GM12878 (cell line): ENCODE measurements around the gene F11. TPM values are rescaled to one million over a fixed set of nuclear protein-coding genes. Genes with fewer than 3 reads are reported as not detected.

ENCODE experiments used
- ATAC-seq: fragments of 200-7000 bp; cut with Tn5 transposase; 3 replicates; pipeline ENCODE4 v1.9.1; 2020; ENCODE audit warnings: mild to moderate bottlenecking, moderate library complexity
- BruUV-seq: library from RNA; stranded (reverse); fragments of 400-500 nt; replicated peaks from 2 replicates; lab custom pipeline; 2021; lab: Mats Ljungman, UMichigan
- CTCF ChIA-PET: fragments of 300-600 bp; sonication (Branson Sonifier 250); formaldehyde crosslinking; extraction: SDS; loops from one replicate; lab custom pipeline; 2021; ENCODE audit warnings: inconsistent platforms; lab: Yijun Ruan, JAX
- POLR2A ChIA-PET: fragments of 350-600 bp; formaldehyde crosslinking; extraction: SDS; loops from one replicate; lab custom pipeline; 2021; ENCODE audit warnings: inconsistent platforms; lab: Charles Lee
- RAD21 ChIA-PET: fragments of 300-600 bp; sonication (Branson Sonifier 250); formaldehyde crosslinking; loops from one replicate; lab custom pipeline; 2023; ENCODE audit warnings: antibody characterized with exemption; ENCODE audit not compliant: unreplicated experiment; lab: Charles Lee
- SMC1A ChIA-PET: fragments of 300-600 bp; sonication (Branson Sonifier 250); formaldehyde crosslinking; loops from one replicate; lab custom pipeline; 2023; ENCODE audit not compliant: unreplicated experiment, uncharacterized antibody; lab: Charles Lee
- DNase-seq: peaks from one replicate; pipeline ENCODE4 v3.0.0-alpha.2; 2011; ENCODE audit warnings: low read depth, low spot score
- FAIRE-seq: peaks from 3 replicates; lab custom pipeline; 2011; peaks lifted over from hg19 to GRCh38; lab: Jason Lieb, UNC
- H2AFZ ChIP-seq: 2 replicates; pipeline ENCODE4 v1.6.0; 2011; ENCODE audit warnings: low read depth, low read length, control low read depth; ENCODE audit not compliant: control insufficient read depth
- H3K27ac ChIP-seq: 2 replicates; pipeline ENCODE4 v1.5.1; 2011; ENCODE audit warnings: control low read depth; ENCODE audit not compliant: control insufficient read depth, insufficient read depth
- H3K27me3 ChIP-seq, 2 experiments: replicated peaks in 1 of 2; 2 replicates each; pipeline versions ENCODE4 v1.6.0 to v1.6.1; 2011; ENCODE audit warnings: low read length in 1 of 2; ENCODE audit not compliant: control insufficient read depth in 2 of 2, insufficient read depth in 2 of 2
- H3K36me3 ChIP-seq, 2 experiments: 2 replicates each; pipeline ENCODE4 v1.5.1; 2011; ENCODE audit warnings: low read length in 1 of 2; ENCODE audit not compliant: control insufficient read depth in 2 of 2, insufficient read depth in 2 of 2
- H3K4me1 ChIP-seq: 2 replicates; pipeline ENCODE4 v1.6.1; 2011; ENCODE audit warnings: mild to moderate bottlenecking, low read length, moderate library complexity, mixed read lengths; ENCODE audit not compliant: control insufficient read depth, insufficient read depth
- H3K4me2 ChIP-seq: 2 replicates; pipeline ENCODE4 v1.6.0; 2011; ENCODE audit warnings: control low read depth; ENCODE audit not compliant: control insufficient read depth, insufficient read depth
- H3K4me3 ChIP-seq: fragments of 200-600 bp; sonication (generic); 2 replicates; pipeline ENCODE4 v1.5.1; 2016
- H3K79me2 ChIP-seq: 2 replicates; pipeline ENCODE4 v1.6.0; 2011; ENCODE audit warnings: low read length; ENCODE audit not compliant: control insufficient read depth, insufficient read depth
- H3K9ac ChIP-seq: 2 replicates; pipeline ENCODE4 v1.8.0; 2011; ENCODE audit warnings: low read length, control low read depth, mixed read lengths; ENCODE audit not compliant: control insufficient read depth, insufficient read depth
- H3K9me3 ChIP-seq: replicated peaks from 3 replicates; pipeline ENCODE4 v1.5.1; 2011; ENCODE audit warnings: mild to moderate bottlenecking, low read length; ENCODE audit not compliant: control insufficient read depth, insufficient read depth
- H4K20me1 ChIP-seq: 2 replicates; pipeline ENCODE4 v1.6.0; 2011; ENCODE audit not compliant: control insufficient read depth, insufficient read depth
- CHD1 ChIP-seq: IDR thresholded peaks from 2 replicates; pipeline ENCODE4 v1.6.1; 2012; ENCODE audit warnings: low read depth, low read length, improper control_type of control experiment
- EZH2 ChIP-seq: IDR thresholded peaks from 2 replicates; pipeline ENCODE4 v1.6.1; 2012; ENCODE audit warnings: low read depth, mild to moderate bottlenecking, control low read depth, inconsistent platforms, low read length, borderline replicate concordance; ENCODE audit not compliant: control insufficient read depth
- GATAD2B ChIP-seq: fragments of 450-650 bp; conservative IDR thresholded peaks from 2 replicates; pipeline ENCODE4 v1.6.1; 2017; ENCODE audit warnings: low read depth, mild to moderate bottlenecking, moderate library complexity
- HDAC2 ChIP-seq: fragments of 200-600 bp; sonication (generic); IDR thresholded peaks from 2 replicates; pipeline ENCODE4 v1.6.1; 2017
- IRF4 ChIP-seq: IDR thresholded peaks from 2 replicates; pipeline ENCODE4 v1.6.1; 2011; ENCODE audit warnings: low read depth, low read length
- KAT2A ChIP-seq: conservative IDR thresholded peaks from 2 replicates; pipeline ENCODE4 v1.6.1; 2011; ENCODE audit warnings: low read depth, low read length; ENCODE audit not compliant: control insufficient read depth
- NBN ChIP-seq: fragments of 450-650 bp; IDR thresholded peaks from 2 replicates; pipeline ENCODE4 v1.6.1; 2016
- NFXL1 ChIP-seq: fragments of 450-650 bp; IDR thresholded peaks from 2 replicates; pipeline ENCODE4 v1.6.1; 2017; ENCODE audit warnings: antibody characterized with exemption, mild to moderate bottlenecking, borderline replicate concordance
- NFYA ChIP-seq: IDR thresholded peaks from 2 replicates; pipeline ENCODE4 v1.6.1; 2011; ENCODE audit warnings: low read depth, mild to moderate bottlenecking, low read length, improper control_type of control experiment, borderline replicate concordance
- PBX3 ChIP-seq: IDR thresholded peaks from 2 replicates; pipeline ENCODE4 v1.6.1; 2011; ENCODE audit warnings: mild to moderate bottlenecking, low read depth, low read length, moderate library complexity; ENCODE audit not compliant: insufficient replicate concordance
- SMARCA5 ChIP-seq: fragments of 450-650 bp; IDR thresholded peaks from 2 replicates; pipeline ENCODE4 v1.6.1; 2017; ENCODE audit warnings: mild to moderate bottlenecking
- SPI1 ChIP-seq: IDR thresholded peaks from 2 replicates; pipeline ENCODE4 v1.6.1; 2011; ENCODE audit warnings: low read depth, mild to moderate bottlenecking, low read length, moderate library complexity, borderline replicate concordance; ENCODE audit not compliant: insufficient read depth
- SREBF1 ChIP-seq: IDR thresholded peaks from 2 replicates; pipeline ENCODE4 v1.6.1; 2012; ENCODE audit warnings: mild to moderate bottlenecking, low read length
- SUPT20H ChIP-seq: IDR thresholded peaks from 2 replicates; pipeline ENCODE4 v1.6.1; 2011; ENCODE audit warnings: low read depth, mild to moderate bottlenecking, low read length, moderate library complexity, borderline replicate concordance; ENCODE audit not compliant: control insufficient read depth
- USF1 ChIP-seq: IDR thresholded peaks from 2 replicates; pipeline ENCODE4 v1.6.1; 2011; ENCODE audit warnings: borderline replicate concordance, low read depth, mild to moderate bottlenecking, moderate library complexity, mixed read lengths, low read length; ENCODE audit not compliant: insufficient read depth; ENCODE audit errors: extremely low read length
- WGBS: methylation state at CpG from one replicate; pipeline ENCODE4 v1.1.6; 2016; ENCODE audit warnings: low lambda C conversion rate; ENCODE audit not compliant: insufficient replicate concordance, insufficient coverage; ENCODE audit errors: missing lambda C conversion rate; 5-methylcytosine and 5-hydroxymethylcytosine counted together
- in situ Hi-C: fragments of 300-500 bp; cut with MboI; formaldehyde crosslinking; loops from 9 replicates; pipeline ENCODE4 v1.14.3; 2018; ENCODE audit warnings: mixed read lengths
- intact Hi-C: fragments of 100-400 bp; cut with micrococcal nuclease; formaldehyde crosslinking; loops from one replicate; pipeline ENCODE4 v1.14.2; 2022; ENCODE audit not compliant: unreplicated experiment
- polyA plus RNA-seq, 11 experiments: library from polyadenylated mRNA; depleted of rRNA in 4 of 11; unstranded in 6 of 11; stranded (reverse) in 5 of 11; fragments of >200 nt; fragmentation: Nextera tagmentation in 4 of 11; fragmentation: Illumina TruSeq in 1 of 11; extraction: Ambion mirVana in 4 of 11; extraction: Trizol in 1 of 11; gene quantifications; 1 replicate in 1 of 11; 2 replicates in 10 of 11; pipeline versions ENCODE4 v1.2.1 to v1.2.3, GENCODE V29; 2011 to 2016; ENCODE audit warnings: inconsistent platforms in 2 of 11, missing spikeins in 2 of 11, low read depth in 1 of 11
- total RNA-seq, 4 experiments: library from RNA; depleted of rRNA in 3 of 4; stranded (reverse); fragments of >200 nt in 3 of 4; fragmentation: Illumina TruSeq in 1 of 4; extraction: Trizol in 1 of 4; gene quantifications; 2 replicates each; pipeline versions ENCODE4 v1.2.1 to v1.2.3, GENCODE V29; 2013 to 2021
- TF ChIP-seq, protein P1 (sequence below): IDR thresholded peaks from 2 replicates; pipeline ENCODE4 v1.6.1; 2012; ENCODE audit warnings: low read length, inconsistent platforms

F11 gene
- total and polyA plus RNA-seq, 10 of the 15 experiments (the other 5 are each of a cell fraction or from before 2014, with no cell fraction given): not detected

GRCh38 chr4:186294160-186294559 lies 28.2 kb downstream of the F11 start:
- no peak for DNase-seq
- no peak for ATAC-seq
- H3K4me3 ChIP-seq: no peak overlapping the region
- no peaks in the 10 kb centered on the region for H3K79me2 ChIP-seq
- SMC1A ChIA-PET: no interaction called here
- H3K4me1 ChIP-seq: no peaks in the 10 kb centered on the region
- no peak for FAIRE-seq
- in situ Hi-C loops: no loop called here
- no peak overlapping the region for H2AFZ ChIP-seq
- H3K4me2 ChIP-seq: no peak overlapping the region
- H3K9ac ChIP-seq: no peak overlapping the region
- POLR2A ChIA-PET: no interaction called here
- 55% methylated on average over 9 of the region's 9 CpGs for WGBS
- no peak overlapping the region for H3K27ac ChIP-seq
- no peak for TF ChIP-seq SMARCA5
- no peak for TF ChIP-seq USF1
- no peak for TF ChIP-seq NFYA
- no peak for TF ChIP-seq CHD1
- TF ChIP-seq, protein P1, sequence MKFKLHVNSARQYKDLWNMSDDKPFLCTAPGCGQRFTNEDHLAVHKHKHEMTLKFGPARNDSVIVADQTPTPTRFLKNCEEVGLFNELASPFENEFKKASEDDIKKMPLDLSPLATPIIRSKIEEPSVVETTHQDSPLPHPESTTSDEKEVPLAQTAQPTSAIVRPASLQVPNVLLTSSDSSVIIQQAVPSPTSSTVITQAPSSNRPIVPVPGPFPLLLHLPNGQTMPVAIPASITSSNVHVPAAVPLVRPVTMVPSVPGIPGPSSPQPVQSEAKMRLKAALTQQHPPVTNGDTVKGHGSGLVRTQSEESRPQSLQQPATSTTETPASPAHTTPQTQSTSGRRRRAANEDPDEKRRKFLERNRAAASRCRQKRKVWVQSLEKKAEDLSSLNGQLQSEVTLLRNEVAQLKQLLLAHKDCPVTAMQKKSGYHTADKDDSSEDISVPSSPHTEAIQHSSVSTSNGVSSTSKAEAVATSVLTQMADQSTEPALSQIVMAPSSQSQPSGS: no peak
- TF ChIP-seq NFXL1: no peak
- TF ChIP-seq HDAC2: no peak
- no peak for TF ChIP-seq SUPT20H
- no peak for TF ChIP-seq KAT2A
- TF ChIP-seq SREBF1: no peak
- no peak for TF ChIP-seq SPI1
- TF ChIP-seq GATAD2B: no peak
- no peak for TF ChIP-seq NBN
- no peak for TF ChIP-seq IRF4
- no peak for TF ChIP-seq PBX3
- no peak for TF ChIP-seq EZH2
- TF ChIP-seq, all 136 proteins: peak for 0
- intact Hi-C loops: no loop called here
- H3K9me3 ChIP-seq: no peaks in the 10 kb centered on the region
- no peaks in the 10 kb centered on the region; a peak in 1 of 4 replicates for H3K27me3 ChIP-seq
- no peaks in the 10 kb centered on the region for H4K20me1 ChIP-seq
- ChIA-PET CTCF (interaction anchor here (4.3 kb wide), 1 partner anchor 293 kb away, joined by 34 read pairs; no protein-coding TSS in a partner anchor), RAD21 (no interaction called here)
- no TSS peak for BruUV-seq
- no peaks in the 10 kb centered on the region for H3K36me3 ChIP-seq
